HepG2 (cell line): ENCODE measurements around the gene CEBPE. TPM values are rescaled to one million over a fixed set of nuclear protein-coding genes. Genes with fewer than 3 reads are reported as not detected.
A peak's percentile ranks its signal among the peaks of the same experiment; 100 is the strongest.

Experiments
- ARID4A ChIP-seq: sonication (generic); formaldehyde crosslinking; IDR thresholded peaks from 2 replicates; pipeline ENCODE4 v1.5.0; 2020; ENCODE audit warnings: mild to moderate bottlenecking, missing genetic modification reagents, borderline replicate concordance
- BATF2 ChIP-seq: sonication (generic); formaldehyde crosslinking; IDR thresholded peaks from 2 replicates; pipeline ENCODE4 v1.8.0; 2022; ENCODE audit warnings: mild to moderate bottlenecking, missing genetic modification reagents, moderate library complexity
- CENPX ChIP-seq: sonication (generic); formaldehyde crosslinking; IDR thresholded peaks from 2 replicates; pipeline ENCODE4 v1.9.0; 2021; ENCODE audit warnings: mild to moderate bottlenecking, missing genetic modification reagents, moderate library complexity
- EP300 ChIP-seq, 3 experiments: sonication (generic) in 1 of 3; formaldehyde crosslinking in 1 of 3; IDR thresholded peaks; 2 replicates each; pipeline versions ENCODE4 v1.5.1 to v1.6.1; 2011 to 2020; ENCODE audit warnings: low read depth in 2 of 3, low read length in 2 of 3, borderline replicate concordance in 1 of 3, improper control_type of control experiment in 1 of 3, mild to moderate bottlenecking in 1 of 3, missing genetic modification reagents in 1 of 3, moderate library complexity in 1 of 3
- JARID2 ChIP-seq: sonication (generic); formaldehyde crosslinking; IDR thresholded peaks from 2 replicates; pipeline ENCODE4 v1.8.1; 2023; ENCODE audit warnings: missing genetic modification reagents, inconsistent platforms; ENCODE audit not compliant: insufficient replicate concordance
- LCORL ChIP-seq, 2 experiments: fragments of 450-650 bp in 1 of 2; sonication (generic) in 1 of 2; formaldehyde crosslinking in 1 of 2; IDR thresholded peaks; 2 replicates each; pipeline versions ENCODE4 v1.5.0 to v1.6.1; 2017 to 2020; ENCODE audit warnings: antibody characterized with exemption in 1 of 2, missing genetic modification reagents in 1 of 2
- MLX ChIP-seq: IDR thresholded peaks from 2 replicates; pipeline ENCODE4 v1.6.1; 2016
- PHF8 ChIP-seq: sonication (generic); formaldehyde crosslinking; IDR thresholded peaks from 2 replicates; pipeline ENCODE4 v1.5.0; 2020; ENCODE audit warnings: missing genetic modification reagents
- RAD51 ChIP-seq: fragments of 450-650 bp; IDR thresholded peaks from 2 replicates; pipeline ENCODE4 v1.6.1; 2016; ENCODE audit warnings: borderline replicate concordance
- SALL1 ChIP-seq: sonication (generic); formaldehyde crosslinking; IDR thresholded peaks from 2 replicates; pipeline ENCODE4 v1.8.0; 2022; ENCODE audit warnings: mild to moderate bottlenecking, missing genetic modification reagents
- SKI ChIP-seq: fragments of 450-650 bp; IDR thresholded peaks from one replicate; pipeline ENCODE4 v1.6.1; 2018; ENCODE audit warnings: mild to moderate bottlenecking; ENCODE audit not compliant: partially characterized antibody
- SRY ChIP-seq: sonication (generic); formaldehyde crosslinking; IDR thresholded peaks from 2 replicates; pipeline ENCODE4 v1.8.0; 2022; ENCODE audit warnings: mild to moderate bottlenecking, missing genetic modification reagents
- U2AF1 ChIP-seq: fragments of 200-400 bp; formaldehyde crosslinking; optimal IDR thresholded peaks from 2 replicates; pipeline ENCODE3; 2017; ENCODE audit warnings: mild to moderate bottlenecking, low read depth, low read length
- XBP1 ChIP-seq: sonication (generic); formaldehyde crosslinking; IDR thresholded peaks from 2 replicates; pipeline ENCODE4 v1.5.0; 2020; ENCODE audit warnings: missing genetic modification reagents
- ZC3H4 ChIP-seq: sonication (generic); formaldehyde crosslinking; IDR thresholded peaks from 2 replicates; pipeline ENCODE4 v1.4.0; 2020; ENCODE audit warnings: missing genetic modification reagents, borderline replicate concordance
- ZNF20 ChIP-seq: sonication (generic); formaldehyde crosslinking; IDR thresholded peaks from 2 replicates; pipeline ENCODE4 v1.4.0; 2020; ENCODE audit warnings: mild to moderate bottlenecking, moderate library complexity, missing genetic modification reagents
- ZNF264 ChIP-seq: sonication (generic); formaldehyde crosslinking; IDR thresholded peaks from 2 replicates; pipeline ENCODE4 v1.4.0; 2020; ENCODE audit warnings: missing genetic modification reagents
- ZNF331 ChIP-seq: sonication (generic); formaldehyde crosslinking; IDR thresholded peaks from 2 replicates; pipeline ENCODE4 v1.4.0; 2020; ENCODE audit warnings: missing genetic modification reagents
- ZNF354B ChIP-seq: sonication (generic); formaldehyde crosslinking; IDR thresholded peaks from 2 replicates; pipeline ENCODE4 v1.8.0; 2022; ENCODE audit warnings: mild to moderate bottlenecking, missing genetic modification reagents
- ZNF720 ChIP-seq: sonication (generic); formaldehyde crosslinking; IDR thresholded peaks from 2 replicates; pipeline ENCODE4 v1.4.0; 2020; ENCODE audit warnings: missing genetic modification reagents
- ZNF781 ChIP-seq: sonication (generic); formaldehyde crosslinking; IDR thresholded peaks from 2 replicates; pipeline ENCODE4 v1.5.1; 2020; ENCODE audit warnings: borderline replicate concordance, mild to moderate bottlenecking, missing genetic modification reagents; ENCODE audit errors: not compliant biosample characterization
- ZNF816 ChIP-seq: sonication (generic); formaldehyde crosslinking; IDR thresholded peaks from 2 replicates; pipeline ENCODE4 v1.8.0; 2022; ENCODE audit warnings: missing genetic modification reagents, mild to moderate bottlenecking, borderline replicate concordance
- ZSCAN12 ChIP-seq: sonication (generic); formaldehyde crosslinking; IDR thresholded peaks from 2 replicates; pipeline ENCODE4 v1.9.0; 2021; ENCODE audit warnings: mild to moderate bottlenecking, missing genetic modification reagents
- polyA plus RNA-seq, 8 experiments: library from polyadenylated mRNA; depleted of rRNA in 3 of 8; stranded (reverse) in 7 of 8; unstranded in 1 of 8; fragments of >200 nt; fragmentation: Illumina TruSeq in 4 of 8; extraction: Trizol in 4 of 8; gene quantifications; 2 replicates each; pipeline versions ENCODE4 v1.2.1 to v1.2.3, GENCODE V29; 2011 to 2016; ENCODE audit warnings: low read depth in 4 of 8, missing spikeins in 1 of 8, mixed read lengths in 1 of 8; ENCODE audit not compliant: insufficient read depth in 1 of 8
- total RNA-seq, 5 experiments: library from RNA; depleted of rRNA; stranded (reverse); fragments of >200 nt; fragmentation: Illumina TruSeq; extraction: Trizol; gene quantifications; 2 replicates each; pipeline ENCODE4 v1.2.3, GENCODE V29; 2016; ENCODE audit warnings: low read depth in 1 of 5

Gene CEBPE
- total and polyA plus RNA-seq, 2 of the 13 experiments (the other 11 are each of a cell fraction or from before 2014, with no cell fraction given) = 0.09 to 0.11 TPM

GRCh38 chr14:23104591-23105347 lies 14.3 kb downstream of the CEBPE start, which contains the start of gene CIROP (continued):
- TF ChIP-seq ARID4A (CRISPR knock-in tag) (peak; percentile 54; the same call in 1 of the 2 replicates), ZNF264 (CRISPR knock-in tag) (no peak), SRY (CRISPR knock-in tag) (no peak), ZSCAN12 (CRISPR knock-in tag) (no peak), ZNF331 (CRISPR knock-in tag) (no peak), ZNF354B (CRISPR knock-in tag) (no peak), BATF2 (CRISPR knock-in tag) (no peak), MLX (CRISPR knock-in tag) (no peak), LCORL (IDR thresholded peaks at IDR 0.05) (no peak), LCORL (CRISPR knock-in tag; IDR thresholded peaks at IDR 0.05) (peak; percentile 30; the same call in 1 of the 2 replicates), EP300 (IDR thresholded peaks at IDR 0.05; ENCODE audit: low read depth in 2 of 2, low read length in 2 of 2) (no peak), EP300 (CRISPR knock-in tag; IDR thresholded peaks at IDR 0.05; ENCODE audit: borderline replicate concordance) (no peak; the same call in 1 of the 2 replicates), JARID2 (CRISPR knock-in tag) (no peak), RAD51 (no peak), ZC3H4 (CRISPR knock-in tag) (no peak), SKI (no peak), XBP1 (CRISPR knock-in tag) (no peak), SALL1 (CRISPR knock-in tag) (peak; percentile 19; the same call in 1 of the 2 replicates), ZNF816 (no peak), ZNF781 (CRISPR knock-in tag) (no peak), PHF8 (CRISPR knock-in tag) (no peak), CENPX (CRISPR knock-in tag) (no peak), U2AF1 (no peak), ZNF720 (CRISPR knock-in tag) (no peak), ZNF20 (CRISPR knock-in tag) (no peak)
